Embryonic facial prominence (tissue), 1 donor: ENCODE results near the gene EXOC3.
"Not testable (repeated sequence)": the region's sequence is repeated elsewhere in the genome, so short reads cannot be mapped to it uniquely, and the experiment has no call there.

Source experiments
- DNase-seq: peaks from one replicate; pipeline ENCODE4 v3.0.0-alpha.2; 2016; ENCODE audit errors: extremely low spot score

Gene EXOC3

GRCh38 chr5:485113-485945 lies 42.4 kb downstream of the EXOC3 start:
- no peak for DNase-seq

GRCh38 chr5:485946-486491 lies 43.0 kb downstream of the EXOC3 start:
- no peak for DNase-seq

DNA sequence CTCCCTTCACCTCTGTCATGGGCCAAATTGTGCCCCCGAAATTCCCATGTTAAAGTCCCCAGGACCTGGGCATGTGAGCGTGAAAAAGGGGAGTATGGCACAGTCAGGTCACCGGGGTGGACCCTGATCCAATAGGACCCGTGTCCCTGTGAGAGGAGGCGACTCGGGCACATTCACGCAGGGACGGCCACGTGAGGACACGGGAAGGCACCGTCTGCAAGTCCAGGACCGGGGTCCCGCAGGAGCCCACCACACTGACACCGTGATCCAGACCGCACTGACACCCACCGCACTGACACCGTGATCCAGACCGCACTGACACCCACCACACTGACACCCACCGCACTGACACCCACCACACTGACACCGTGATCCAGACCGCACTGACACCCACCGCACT lies 43.6 kb downstream of the EXOC3 start:
- DNase-seq, result not testable (repeated sequence)

DNA sequence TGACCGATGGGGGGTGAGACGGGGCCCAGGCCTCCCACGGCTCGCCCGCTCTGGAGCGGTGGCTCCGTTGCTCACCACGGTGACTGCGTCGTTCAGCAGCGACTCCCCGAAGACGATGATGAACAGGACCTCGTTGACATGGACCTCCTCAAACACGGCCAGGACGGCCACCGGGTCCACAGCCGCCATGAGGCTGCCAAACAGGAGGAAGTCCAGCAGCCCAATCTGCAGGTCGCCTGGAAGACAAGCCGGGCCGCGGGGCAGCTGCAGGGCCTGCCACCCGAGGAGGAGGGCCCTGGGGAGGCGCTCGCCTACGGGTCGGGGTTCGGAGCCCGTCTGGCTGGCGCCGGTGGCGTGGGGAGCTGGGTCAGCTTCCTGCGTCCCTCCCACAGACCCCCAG lies 45.3 kb downstream of the EXOC3 start:
- no peak for DNase-seq

- no peak for DNase-seq
These were observed 46.0 kb downstream of the EXOC3 start for GRCh38 chr5:488744-489688.

- DNase-seq, result no peak
These were observed 46.7 kb downstream of the EXOC3 start for GRCh38 chr5:489689-490080.

GRCh38 chr5:490116-491106 lies 47.4 kb downstream of the EXOC3 start:
- DNase-seq, result no peak

GRCh38 chr5:491119-491855 lies 48.3 kb downstream of the EXOC3 start:
- DNase-seq, result no peak

DNA sequence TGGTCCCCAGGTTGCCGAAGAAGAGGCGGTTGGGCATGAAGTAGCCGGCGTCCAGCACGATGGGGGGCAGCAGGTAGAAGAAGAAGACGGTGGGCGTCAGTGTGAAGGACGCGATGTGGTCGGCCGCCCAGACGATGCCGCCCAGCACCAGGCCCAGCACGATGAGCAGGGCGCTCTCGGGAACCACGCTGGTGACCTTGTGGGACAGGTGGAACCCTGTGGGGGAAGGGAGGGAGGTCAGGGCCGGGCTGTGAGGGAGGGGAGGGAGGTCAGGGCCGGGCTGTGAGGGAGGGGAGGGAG lies 48.8 kb downstream of the EXOC3 start:
- no peak for DNase-seq

- no peak for DNase-seq
These were observed 49.4 kb downstream of the EXOC3 start for GRCh38 chr5:492314-492893.

DNA sequence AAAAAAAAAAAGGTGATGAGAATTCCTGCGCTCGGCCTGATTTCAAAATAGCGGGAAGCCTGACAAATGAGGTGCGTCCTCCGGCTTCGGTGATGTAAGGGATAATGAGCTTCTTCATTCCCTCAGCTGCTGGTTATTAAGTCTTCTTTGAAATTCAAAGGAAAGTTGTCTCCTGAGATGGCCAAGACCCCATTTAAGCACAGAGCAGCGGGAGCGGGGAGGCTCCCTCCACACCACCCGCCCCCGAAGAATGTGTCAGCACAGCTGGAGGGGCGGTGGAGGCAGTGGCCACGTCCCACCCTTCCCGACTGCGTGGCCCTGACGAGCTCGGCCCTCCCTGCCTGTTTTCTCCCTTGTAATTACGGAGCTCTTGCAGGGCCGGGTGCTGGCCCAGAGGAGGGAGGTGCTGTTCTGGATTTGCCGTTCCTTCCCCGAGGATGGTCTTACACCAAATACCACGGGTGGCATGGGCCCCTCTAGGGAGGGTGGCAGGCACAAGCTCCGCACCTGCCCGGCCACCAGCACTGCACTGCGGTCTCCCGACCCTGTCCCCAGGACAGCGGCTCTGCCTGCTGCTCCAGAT lies 50.2 kb downstream of the EXOC3 start:
- DNase-seq, result no peak

GRCh38 chr5:493758-494157 lies 50.8 kb downstream of the EXOC3 start:
- no peak for DNase-seq

- no peak for DNase-seq
These were observed 51.8 kb downstream of the EXOC3 start for GRCh38 chr5:494667-495255.

DNA sequence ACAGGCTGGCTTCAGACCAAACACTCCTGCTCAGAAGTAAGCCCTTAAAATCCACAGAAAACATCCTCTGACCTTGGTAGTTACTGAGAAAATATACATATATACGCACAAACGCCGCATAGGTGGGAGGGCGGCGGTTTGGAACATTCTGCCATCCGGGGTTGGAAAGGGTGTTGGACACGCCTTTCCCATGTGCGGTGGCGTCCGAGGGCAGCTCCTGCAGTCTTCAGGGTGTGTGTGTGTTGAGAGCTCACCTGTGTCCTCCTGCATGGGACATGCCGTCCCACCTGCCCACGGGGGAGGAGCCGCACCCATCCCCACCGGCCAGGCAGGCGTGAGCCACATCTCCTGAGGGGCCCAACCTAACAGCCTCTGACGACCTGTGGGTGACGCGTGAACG lies 53.1 kb downstream of the EXOC3 start:
- DNase-seq, result no peak

- DNase-seq, result no peak
These were observed 54.2 kb downstream of the EXOC3 start for GRCh38 chr5:497090-497700.

DNA sequence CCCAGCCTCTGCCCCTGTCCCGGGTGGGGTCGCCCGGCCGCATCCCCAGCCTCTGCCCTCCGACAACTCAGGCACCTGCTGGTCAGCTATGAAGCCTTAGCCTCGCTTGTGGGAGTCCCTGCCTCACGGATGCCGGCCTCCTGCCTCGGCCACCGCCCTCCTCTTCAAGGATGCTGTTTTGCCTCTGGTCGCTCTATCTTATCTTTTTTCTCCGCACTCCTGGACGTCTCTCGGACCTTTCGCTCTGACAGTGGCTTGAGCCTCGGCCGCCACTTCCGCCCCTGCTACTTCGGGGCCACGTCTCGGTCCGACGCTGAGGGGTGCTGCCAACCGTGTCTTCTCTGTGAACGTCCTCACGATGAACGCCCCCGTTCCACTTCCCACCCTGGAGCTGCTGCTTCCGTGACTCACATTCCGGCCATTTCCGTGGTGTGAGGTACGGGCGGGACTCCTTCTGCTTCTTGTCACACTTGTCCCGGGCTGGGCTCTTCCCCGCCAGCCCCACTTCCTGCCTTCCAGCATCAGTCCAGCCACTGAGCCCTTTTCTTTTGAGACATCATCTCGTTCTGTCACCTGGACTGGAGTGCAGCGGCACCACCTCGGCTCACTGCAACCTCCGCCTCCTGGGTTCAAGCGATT lies 55.0 kb downstream of the EXOC3 start:
- no peak for DNase-seq

GRCh38 chr5:499233-500209 lies 56.5 kb downstream of the EXOC3 start:
- DNase-seq, result no peak
